Testis (tissue), 3 donors: ENCODE measurements around the gene H6PD. TPM values are rescaled to one million over a fixed set of nuclear protein-coding genes. Genes with fewer than 3 reads are reported as not detected.

ENCODE experiments used
- DNase-seq: peaks from one replicate; pipeline ENCODE4 v3.0.0-alpha.2; 2019
- H3K27ac ChIP-seq, 2 donors: fragments of 200-600 bp; sonication (generic); one replicate each; pipeline ENCODE4 v1.5.1; 2019
- H3K27me3 ChIP-seq: fragments of 200-600 bp; sonication (generic); one replicate; pipeline ENCODE4 v1.5.1; 2019
- H3K36me3 ChIP-seq: fragments of 200-600 bp; sonication (generic); one replicate; pipeline ENCODE4 v1.5.1; 2017; ENCODE audit warnings: low read depth; ENCODE audit errors: missing control alignments
- H3K4me1 ChIP-seq: fragments of 200-600 bp; sonication (generic); one replicate; pipeline ENCODE4 v1.5.1; 2019
- H3K4me3 ChIP-seq, 2 donors: fragments of 200-600 bp; sonication (generic); one replicate each; pipeline ENCODE4 v1.5.1; 2017 to 2019
- H3K9me3 ChIP-seq: fragments of 200-600 bp; sonication (generic); one replicate; pipeline ENCODE4 v1.5.1; 2017
- POLR2A ChIP-seq: fragments of 450-650 bp; IDR thresholded peaks from one replicate; pipeline ENCODE4 v1.6.1; 2017; ENCODE audit warnings: antibody characterized with exemption, mild to moderate bottlenecking, moderate library complexity
- WGBS, 2 donors: methylation state at CpG; one replicate each; pipeline ENCODE4 v1.1.5; 2018; 5-methylcytosine and 5-hydroxymethylcytosine counted together
- intact Hi-C: fragments of 100-400 bp; cut with DNase I; formaldehyde crosslinking; loops from one replicate; pipeline ENCODE4 v1.15.1; 2023; ENCODE audit warnings: low total_unique reads
- polyA plus RNA-seq: library from polyadenylated mRNA; stranded (reverse); fragments of 350-450 nt; fragmentation: Illumina TruSeq; extraction: RNeasy Lipid Tissue Mini Kit (QIAGEN cat#74804); gene quantifications from one replicate; pipeline ENCODE4 v1.2.3, GENCODE V29; 2014; ENCODE audit warnings: low read depth, low replicate concordance; ENCODE audit not compliant: insufficient read depth
- total RNA-seq, 2 donors: library from RNA; depleted of rRNA; stranded (reverse); fragments of >200 nt; gene quantifications; one replicate each; pipeline ENCODE4 v1.2.3, GENCODE V29; 2016
- TF ChIP-seq, protein P1 (sequence below), 3 experiments: fragments of 450-650 bp in 2 of 3; fragments of 200-600 bp in 1 of 3; sonication (generic) in 1 of 3; IDR thresholded peaks; one replicate each; pipeline ENCODE4 v1.5.1; 2016 to 2019; ENCODE audit warnings: antibody characterized with exemption in 3 of 3, mild to moderate bottlenecking in 2 of 3, moderate library complexity in 1 of 3

Gene H6PD
- total and polyA plus RNA-seq, 3 donors from 2014 or later: 23.8 to 67.8 (median 55.0) TPM

DNA sequence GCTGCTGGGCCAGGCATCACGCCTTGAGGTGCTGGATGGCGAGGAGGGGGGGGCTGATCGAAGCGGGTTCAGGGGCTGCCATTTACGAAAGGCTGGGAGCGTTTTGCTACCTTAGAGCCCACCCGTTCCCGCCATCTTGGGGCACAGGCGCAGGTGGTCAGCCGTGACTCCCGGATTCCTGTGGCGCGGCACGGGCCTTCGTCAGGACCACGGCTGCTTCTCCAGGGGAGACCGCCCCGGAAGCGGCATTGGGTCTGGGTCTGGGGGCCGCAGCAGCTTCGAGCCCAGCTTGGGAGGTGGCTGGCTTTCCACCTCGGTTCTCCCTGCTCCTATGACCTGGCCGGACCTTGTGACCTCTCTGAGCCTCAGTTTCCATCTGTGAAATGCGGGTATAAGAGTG is 81.9 kb downstream of the H6PD start:
- WGBS, 2 donors: 94 to 98% methylated on average over 9 to 24 of the region's 24 CpGs
- intact Hi-C loops: loop anchor here (10.0 kb wide), 1 partner anchor 58 kb away; no protein-coding TSS in a partner anchor
- Histone ChIP-seq H3K4me3 (no peak overlapping the region), H3K36me3 (no peaks in the 10 kb centered on the region), H3K9me3 (no peaks in the 10 kb centered on the region), H3K27ac (no peak overlapping the region), H3K27me3 (no peaks in the 10 kb centered on the region), H3K4me1 (peaks cover 32% of the 10 kb centered on the region)
- no peak for DNase-seq
- no peak for TF ChIP-seq POLR2A
- TF ChIP-seq, protein P1, sequence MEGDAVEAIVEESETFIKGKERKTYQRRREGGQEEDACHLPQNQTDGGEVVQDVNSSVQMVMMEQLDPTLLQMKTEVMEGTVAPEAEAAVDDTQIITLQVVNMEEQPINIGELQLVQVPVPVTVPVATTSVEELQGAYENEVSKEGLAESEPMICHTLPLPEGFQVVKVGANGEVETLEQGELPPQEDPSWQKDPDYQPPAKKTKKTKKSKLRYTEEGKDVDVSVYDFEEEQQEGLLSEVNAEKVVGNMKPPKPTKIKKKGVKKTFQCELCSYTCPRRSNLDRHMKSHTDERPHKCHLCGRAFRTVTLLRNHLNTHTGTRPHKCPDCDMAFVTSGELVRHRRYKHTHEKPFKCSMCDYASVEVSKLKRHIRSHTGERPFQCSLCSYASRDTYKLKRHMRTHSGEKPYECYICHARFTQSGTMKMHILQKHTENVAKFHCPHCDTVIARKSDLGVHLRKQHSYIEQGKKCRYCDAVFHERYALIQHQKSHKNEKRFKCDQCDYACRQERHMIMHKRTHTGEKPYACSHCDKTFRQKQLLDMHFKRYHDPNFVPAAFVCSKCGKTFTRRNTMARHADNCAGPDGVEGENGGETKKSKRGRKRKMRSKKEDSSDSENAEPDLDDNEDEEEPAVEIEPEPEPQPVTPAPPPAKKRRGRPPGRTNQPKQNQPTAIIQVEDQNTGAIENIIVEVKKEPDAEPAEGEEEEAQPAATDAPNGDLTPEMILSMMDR (IDR thresholded peaks at IDR 0.05): no peak

DNA sequence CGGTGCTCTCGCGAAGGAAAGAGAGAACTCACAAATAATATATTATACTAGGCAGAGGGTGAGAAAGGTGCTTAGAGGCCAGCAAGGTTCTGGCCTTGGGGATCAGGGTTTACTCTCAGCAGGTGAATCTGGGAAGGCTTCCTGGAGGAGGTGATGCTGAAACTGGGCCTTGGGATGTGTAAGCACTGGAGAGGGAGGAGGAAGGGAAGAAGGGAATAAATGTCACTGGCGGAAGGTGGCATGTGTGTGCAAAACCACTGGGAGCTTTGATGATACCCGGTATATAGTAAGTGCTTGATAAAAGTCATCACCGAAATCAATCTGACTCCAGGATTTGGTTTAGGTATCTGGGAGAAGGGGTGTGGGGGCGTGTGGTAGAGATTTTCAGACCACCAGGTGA is 82.5 kb downstream of the H6PD start:
- Histone ChIP-seq H3K27ac (no peak overlapping the region), H3K4me3 (no peak overlapping the region), H3K9me3 (no peaks in the 10 kb centered on the region), H3K27me3 (no peaks in the 10 kb centered on the region), H3K4me1 (peaks cover 30% of the 10 kb centered on the region), H3K36me3 (no peaks in the 10 kb centered on the region)
- WGBS, 2 donors: 91 to 92% methylated on average over 7 of the region's 7 CpGs
- TF ChIP-seq, protein P1 (IDR thresholded peaks at IDR 0.05): no peak
- no peak for TF ChIP-seq POLR2A
- intact Hi-C loops: loop anchor here (10.0 kb wide), 1 partner anchor 58 kb away; no protein-coding TSS in a partner anchor
- DNase-seq: no peak

DNA sequence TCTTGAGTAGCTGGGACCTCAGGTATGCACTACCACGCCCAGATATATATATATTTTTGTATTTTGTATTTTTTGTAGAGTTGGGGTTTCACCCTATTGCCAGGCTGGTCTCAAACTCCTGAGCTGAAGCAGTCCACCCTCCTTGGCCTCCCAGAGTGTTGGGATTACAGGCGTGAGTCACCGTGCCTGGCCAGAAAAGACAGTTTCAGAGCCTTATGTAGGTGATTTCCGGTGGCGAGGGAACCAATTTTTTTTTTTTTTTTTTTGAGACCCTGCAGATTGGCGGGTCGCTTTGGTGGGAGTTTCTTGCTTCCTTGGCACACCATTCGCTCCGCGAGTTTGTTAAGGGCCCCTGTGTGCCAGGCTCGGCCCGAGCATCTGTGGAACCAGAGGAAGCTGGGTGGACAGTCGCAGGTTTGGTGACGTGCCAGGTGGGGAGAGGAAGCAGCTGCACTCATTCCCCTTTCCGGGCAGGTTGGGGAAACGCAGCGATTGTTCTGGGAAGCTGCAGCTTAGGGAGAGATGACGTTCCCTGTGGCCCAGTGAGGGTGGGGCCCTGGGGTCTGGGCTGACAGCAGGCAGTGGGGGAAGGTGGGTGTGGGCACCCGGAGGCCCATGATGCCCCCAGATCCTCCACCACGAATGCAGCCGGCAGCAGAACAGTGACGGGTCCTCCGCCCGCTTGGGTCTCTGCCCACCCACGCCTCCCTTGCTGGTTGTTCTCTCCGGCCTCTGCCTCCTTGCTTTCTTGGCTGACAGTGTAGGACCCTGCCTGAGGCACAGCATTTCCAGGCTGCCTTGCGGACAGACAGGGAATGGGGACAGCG is 83.2 kb downstream of the H6PD start:
- Histone ChIP-seq H3K27me3 (no peaks in the 10 kb centered on the region), H3K36me3 (no peaks in the 10 kb centered on the region), H3K9me3 (no peaks in the 10 kb centered on the region), H3K27ac (peak overlapping the region in 1 of 2 donors; percentile 36), H3K4me1 (peaks cover 36% of the 10 kb centered on the region), H3K4me3 (no peak overlapping the region)
- intact Hi-C loops: loop anchor here (10.0 kb wide), 1 partner anchor 57 kb away; no protein-coding TSS in a partner anchor
- no peak for TF ChIP-seq POLR2A
- TF ChIP-seq, protein P1 (IDR thresholded peaks at IDR 0.05): no peak
- WGBS, 2 donors: 35 to 56% methylated on average over 24 to 28 of the region's 28 CpGs
- DNase-seq: peak; percentile 63

DNA sequence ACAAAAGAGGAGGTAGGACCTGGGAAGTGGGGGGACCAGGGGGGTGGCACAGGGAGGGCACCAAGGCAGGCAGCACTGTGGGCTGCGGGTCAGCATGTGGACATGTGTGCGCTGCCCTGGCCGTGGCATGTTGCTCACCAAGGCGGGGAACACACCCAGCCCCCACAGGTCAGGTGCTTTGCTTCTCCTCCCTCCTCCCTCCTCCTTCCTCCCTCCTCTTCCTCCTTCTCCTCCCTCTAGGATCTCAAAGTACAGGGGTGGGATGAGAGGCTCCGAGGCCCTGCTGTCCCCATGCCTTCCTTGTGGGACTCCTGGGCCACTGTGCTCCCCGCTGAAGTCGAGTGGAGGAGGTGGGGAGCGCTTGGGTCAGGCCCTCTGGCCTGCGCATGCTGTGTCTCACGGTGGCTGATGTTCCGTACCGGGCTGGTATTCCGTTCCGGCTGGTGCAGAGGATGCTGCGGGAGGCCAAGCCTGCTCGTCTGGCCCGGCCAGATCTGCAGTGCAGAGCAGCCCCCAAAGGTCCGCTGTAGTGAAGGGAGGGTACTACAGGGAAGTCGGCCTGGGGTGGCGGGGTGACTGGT is 84.7 kb downstream of the H6PD start:
- H3K36me3 ChIP-seq: no peaks in the 10 kb centered on the region
- 90 to 93% methylated on average over 16 to 20 of the region's 20 CpGs for WGBS, 2 donors
- H3K4me1 ChIP-seq: peaks cover 39% of the 10 kb centered on the region
- no peaks in the 10 kb centered on the region for H3K27me3 ChIP-seq
- no peak overlapping the region for H3K4me3 ChIP-seq
- no peak overlapping the region for H3K27ac ChIP-seq
- intact Hi-C loops: loop anchor here (10.0 kb wide), 1 partner anchor 56 kb away; no protein-coding TSS in a partner anchor
- DNase-seq: no peak
- H3K9me3 ChIP-seq: no peaks in the 10 kb centered on the region
- TF ChIP-seq, protein P1 (IDR thresholded peaks at IDR 0.05): no peak
- no peak for TF ChIP-seq POLR2A
